Smooth muscle cell (in vitro differentiated cells): ENCODE measurements around the gene CUL7. TPM values are rescaled to one million over a fixed set of nuclear protein-coding genes. Genes with fewer than 3 reads are reported as not detected.

ENCODE experiments used
- DNase-seq: peaks from one replicate; lab custom pipeline; 2025; ENCODE audit not compliant: unreplicated experiment; lab: John Stamatoyannopoulos, UW
- H2AFZ ChIP-seq: fragments of 200-600 bp; sonication (generic); 2 replicates; pipeline ENCODE4 v1.6.0; 2016; ENCODE audit warnings: antibody characterized with exemption, low read depth, mild to moderate bottlenecking
- H3F3A ChIP-seq: fragments of 200-600 bp; sonication (generic); 2 replicates; pipeline ENCODE4 v1.6.0; 2017; ENCODE audit warnings: antibody characterized with exemption, low read depth
- H3K27ac ChIP-seq: fragments of 200-600 bp; sonication (generic); 2 replicates; pipeline ENCODE4 v1.5.1; 2016; ENCODE audit warnings: low read depth, mild to moderate bottlenecking
- H3K27me3 ChIP-seq: fragments of 200-600 bp; sonication (generic); 2 replicates; pipeline ENCODE4 v1.6.1; 2016; ENCODE audit warnings: low read depth, mild to moderate bottlenecking
- H3K36me3 ChIP-seq: fragments of 200-600 bp; sonication (generic); 2 replicates; pipeline ENCODE4 v1.5.1; 2016; ENCODE audit warnings: low read depth
- H3K4me1 ChIP-seq: fragments of 200-600 bp; sonication (generic); 2 replicates; pipeline ENCODE4 v1.5.1; 2016; ENCODE audit warnings: low read depth
- H3K4me2 ChIP-seq: fragments of 200-600 bp; sonication (generic); 2 replicates; pipeline ENCODE4 v1.6.0; 2016; ENCODE audit warnings: mild to moderate bottlenecking
- H3K4me3 ChIP-seq: fragments of 200-600 bp; sonication (generic); 2 replicates; pipeline ENCODE4 v1.5.1; 2016; ENCODE audit warnings: mild to moderate bottlenecking
- H3K79me2 ChIP-seq: fragments of 200-600 bp; sonication (generic); 2 replicates; pipeline ENCODE4 v1.6.0; 2016; ENCODE audit warnings: low read depth, mild to moderate bottlenecking
- H3K9ac ChIP-seq: fragments of 200-600 bp; sonication (generic); 2 replicates; pipeline ENCODE4 v1.6.0; 2016; ENCODE audit warnings: low read depth
- H3K9me3 ChIP-seq: fragments of 200-600 bp; sonication (generic); replicated peaks from 2 replicates; pipeline ENCODE4 v1.5.1; 2016; ENCODE audit warnings: low read depth
- H4K20me1 ChIP-seq: fragments of 200-600 bp; sonication (generic); 2 replicates; pipeline ENCODE4 v1.6.0; 2016; ENCODE audit warnings: low read depth
- WGBS: methylation state at CpG from one replicate; pipeline ENCODE4 v1.1.7; 2016; ENCODE audit warnings: low lambda C conversion rate; 5-methylcytosine and 5-hydroxymethylcytosine counted together
- polyA plus RNA-seq: library from polyadenylated mRNA; unstranded; fragments of >200 nt; fragmentation: Nextera tagmentation; extraction: Ambion mirVana; gene quantifications from 2 replicates; pipeline ENCODE4 v1.2.1, GENCODE V29; 2016
- total RNA-seq: library from RNA; depleted of rRNA; stranded (reverse); fragments of >200 nt; gene quantifications from 2 replicates; pipeline ENCODE4 v1.2.3, GENCODE V29; 2014
- TF ChIP-seq, protein P1 (sequence below): fragments of 200-600 bp; sonication (generic); IDR thresholded peaks from 2 replicates; pipeline ENCODE4 v1.5.1; 2017; ENCODE audit warnings: borderline replicate concordance, mild to moderate bottlenecking, antibody characterized with exemption; ENCODE audit not compliant: insufficient read depth, poor library complexity, severe bottlenecking

Gene CUL7
- total and polyA plus RNA-seq, 2 experiments from 2014 or later = 36.9 to 49.6 TPM

DNA sequence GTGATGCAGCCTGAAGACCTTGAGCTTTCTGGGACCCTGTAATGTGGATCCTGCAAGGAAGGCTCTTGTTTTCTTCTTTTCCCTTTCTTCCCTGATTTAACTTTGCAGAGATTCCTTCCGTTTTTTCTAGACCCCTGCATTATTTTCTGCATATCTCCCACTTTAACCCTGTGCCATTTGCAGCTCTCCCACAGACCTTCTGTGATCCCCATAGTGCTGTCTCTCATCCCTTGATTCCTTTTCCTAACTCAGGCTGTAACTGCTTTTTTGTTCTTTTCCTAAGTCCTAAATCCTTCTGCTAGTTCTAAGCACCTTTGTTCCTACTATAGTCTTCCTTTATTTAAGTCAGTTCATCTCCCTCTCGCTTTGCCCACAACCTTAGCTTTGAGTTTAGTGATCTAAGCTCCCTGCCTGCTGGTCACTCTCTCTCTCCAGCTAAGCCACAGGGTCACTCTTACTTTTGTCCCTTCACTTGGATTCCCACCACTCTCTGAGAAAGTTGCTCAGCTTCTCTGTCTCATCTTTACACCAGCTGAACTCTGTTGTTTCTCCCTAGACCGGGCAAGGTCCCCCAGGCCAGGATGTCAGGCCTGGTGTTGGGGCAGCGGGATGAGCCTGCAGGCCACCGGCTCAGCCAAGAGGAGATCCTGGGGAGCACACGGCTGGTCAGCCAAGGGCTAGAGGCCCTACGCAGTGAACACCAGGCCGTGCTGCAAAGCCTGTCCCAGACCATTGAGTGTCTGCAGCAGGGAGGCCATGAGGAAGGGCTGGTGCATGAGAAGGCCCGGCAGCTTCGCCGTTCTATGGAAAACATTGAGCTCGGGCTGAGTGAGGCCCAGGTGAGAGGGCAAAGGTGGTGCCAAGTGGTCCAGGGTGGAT, 7.3 kb upstream of the CUL7 start:
- peak overlapping the region; percentile 94 for H3K9ac ChIP-seq
- no peaks in the 10 kb centered on the region for H3K9me3 ChIP-seq
- H3K79me2 ChIP-seq = peaks cover 22% of the 10 kb centered on the region
- WGBS = 93% methylated on average over 12 of the region's 12 CpGs
- H3K27ac ChIP-seq = peak overlapping the region; percentile 89
- H2AFZ ChIP-seq = no peak overlapping the region
- H3K27me3 ChIP-seq = no peaks in the 10 kb centered on the region
- TF ChIP-seq, protein P1, sequence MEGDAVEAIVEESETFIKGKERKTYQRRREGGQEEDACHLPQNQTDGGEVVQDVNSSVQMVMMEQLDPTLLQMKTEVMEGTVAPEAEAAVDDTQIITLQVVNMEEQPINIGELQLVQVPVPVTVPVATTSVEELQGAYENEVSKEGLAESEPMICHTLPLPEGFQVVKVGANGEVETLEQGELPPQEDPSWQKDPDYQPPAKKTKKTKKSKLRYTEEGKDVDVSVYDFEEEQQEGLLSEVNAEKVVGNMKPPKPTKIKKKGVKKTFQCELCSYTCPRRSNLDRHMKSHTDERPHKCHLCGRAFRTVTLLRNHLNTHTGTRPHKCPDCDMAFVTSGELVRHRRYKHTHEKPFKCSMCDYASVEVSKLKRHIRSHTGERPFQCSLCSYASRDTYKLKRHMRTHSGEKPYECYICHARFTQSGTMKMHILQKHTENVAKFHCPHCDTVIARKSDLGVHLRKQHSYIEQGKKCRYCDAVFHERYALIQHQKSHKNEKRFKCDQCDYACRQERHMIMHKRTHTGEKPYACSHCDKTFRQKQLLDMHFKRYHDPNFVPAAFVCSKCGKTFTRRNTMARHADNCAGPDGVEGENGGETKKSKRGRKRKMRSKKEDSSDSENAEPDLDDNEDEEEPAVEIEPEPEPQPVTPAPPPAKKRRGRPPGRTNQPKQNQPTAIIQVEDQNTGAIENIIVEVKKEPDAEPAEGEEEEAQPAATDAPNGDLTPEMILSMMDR = no peak
- no peaks in the 10 kb centered on the region for H4K20me1 ChIP-seq
- H3K36me3 ChIP-seq = no peaks in the 10 kb centered on the region
- peak overlapping the region; percentile 88 for H3K4me3 ChIP-seq
- H3F3A ChIP-seq = no peaks in the 10 kb centered on the region
- DNase-seq = no peak
- H3K4me2 ChIP-seq = peak overlapping the region; percentile 92
- peaks cover 16% of the 10 kb centered on the region for H3K4me1 ChIP-seq

DNA sequence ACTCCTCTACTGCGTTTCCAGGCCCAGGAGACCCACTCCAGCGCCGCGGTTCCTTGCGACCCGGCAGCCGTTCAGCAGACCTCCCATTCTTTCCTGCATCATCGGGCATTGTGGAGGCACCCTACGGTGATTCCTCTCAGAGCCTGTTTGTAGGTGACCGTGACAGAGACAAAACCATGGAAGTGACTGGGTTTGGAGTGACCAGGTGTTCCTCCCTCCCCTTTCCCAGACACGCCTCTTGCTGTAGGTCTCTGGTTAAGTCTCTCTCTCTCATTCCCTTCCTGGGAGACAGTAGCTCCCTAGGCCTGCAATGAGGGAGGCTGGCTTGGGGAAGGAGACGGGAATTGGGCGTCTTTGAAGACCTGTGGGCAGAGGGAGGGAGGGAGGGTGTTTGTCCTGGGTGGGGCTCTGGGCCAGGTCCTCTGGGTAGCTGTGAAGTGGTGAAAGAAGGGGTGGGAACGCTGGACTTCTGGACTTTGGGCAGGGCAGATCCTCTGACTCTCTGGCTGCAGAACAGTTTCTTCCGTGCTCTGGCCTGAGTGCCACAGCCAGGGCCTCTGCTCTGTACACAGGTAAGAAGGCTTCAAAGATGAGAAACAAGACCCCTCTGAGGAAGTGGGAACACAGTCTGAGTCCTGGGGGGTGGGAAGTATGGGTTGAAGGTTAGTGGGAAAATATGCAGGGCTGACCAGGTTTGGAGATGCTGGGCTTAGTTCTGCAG, 6.5 kb upstream of the CUL7 start:
- Histone ChIP-seq H3F3A (no peaks in the 10 kb centered on the region), H3K27ac (peak overlapping the region; percentile 89), H3K4me3 (peak overlapping the region; percentile 88), H3K9me3 (no peaks in the 10 kb centered on the region), H3K36me3 (no peaks in the 10 kb centered on the region), H3K4me1 (peaks cover 16% of the 10 kb centered on the region), H4K20me1 (no peaks in the 10 kb centered on the region), H3K27me3 (no peaks in the 10 kb centered on the region), H3K9ac (peak overlapping the region; percentile 94), H3K79me2 (peaks cover 22% of the 10 kb centered on the region), H3K4me2 (peak overlapping the region; percentile 92), H2AFZ (peak overlapping the region; percentile 81)
- DNase-seq = no peak
- 14% methylated on average over 12 of the region's 15 CpGs for WGBS
- TF ChIP-seq, protein P1 = no peak

DNA sequence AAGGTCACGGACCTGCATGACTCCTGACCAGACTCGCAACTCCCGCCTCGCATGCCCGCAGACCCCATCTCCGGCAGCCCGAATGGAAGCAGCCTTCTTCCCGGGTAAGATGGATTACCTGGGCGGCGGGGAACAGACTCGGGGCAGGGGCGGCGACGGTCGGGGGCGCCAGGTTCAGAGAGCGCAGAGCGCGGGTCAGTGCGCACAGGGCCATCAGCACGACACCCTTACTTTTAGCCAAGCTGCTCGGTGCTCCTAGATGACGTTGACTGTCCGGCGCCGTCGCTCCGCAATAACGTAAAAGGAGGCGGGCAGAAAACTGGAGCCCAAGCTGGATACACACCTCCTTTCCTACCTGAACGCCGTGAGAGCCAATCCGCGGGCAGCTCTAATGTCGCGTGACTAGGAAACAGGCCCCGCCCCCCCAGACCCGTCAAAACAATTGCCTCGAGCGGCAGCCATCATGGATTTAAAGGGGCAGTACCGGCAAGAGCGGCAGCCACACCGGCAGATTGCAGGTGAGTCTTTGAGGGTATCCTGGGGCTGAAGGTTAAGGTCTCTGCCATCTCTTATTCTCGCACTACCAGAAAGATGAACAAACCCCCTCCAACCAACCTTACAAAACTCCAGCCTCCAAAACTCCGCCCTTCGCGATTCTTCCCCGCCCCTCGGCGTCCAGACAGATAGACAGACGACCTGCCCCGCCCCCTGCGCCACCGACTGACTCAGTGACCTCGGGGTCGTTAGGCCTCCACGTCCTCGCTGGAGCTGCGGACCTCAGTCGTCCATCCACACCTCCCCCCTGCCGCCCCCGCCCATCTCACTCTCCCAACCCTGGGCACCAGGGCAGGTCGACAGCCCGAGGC, 5.8 kb upstream of the CUL7 start, which contains the start of the genes KLC4 and MRPL2:
Gene KLC4 (plus strand): TSS at position 464 of the 866 bp plus-strand sequence. CDS start 1,705 bp downstream, outside the sequence.
Gene MRPL2 (minus strand): TSS at position 267 of the 866 bp plus-strand sequence. CDS start 53 bp downstream, at position 214.
- Histone ChIP-seq H3K4me3 (peak within 1 kb of the TSS; percentile 88), H2AFZ (peak within 1 kb of the TSS; percentile 81), H3K27ac (peak within 1 kb of the TSS; percentile 89), H3K79me2 (peaks cover 22% of the 10 kb centered on the region), H3K36me3 (no peaks in the 10 kb centered on the region), H3K4me2 (peak within 1 kb of the TSS; percentile 93), H3K9ac (peak within 1 kb of the TSS; percentile 94), H3F3A (peaks cover 2% of the 10 kb centered on the region), H3K9me3 (no peaks in the 10 kb centered on the region), H4K20me1 (no peaks in the 10 kb centered on the region), H3K4me1 (peaks cover 16% of the 10 kb centered on the region), H3K27me3 (no peaks in the 10 kb centered on the region)
- under 1% methylated on average over 56 of the region's 64 CpGs for WGBS
- DNase-seq = peak; percentile 94
- TF ChIP-seq, protein P1 = no peak
